Naive thymus-derived CD8-positive, alpha-beta T cell (primary cell): ENCODE measurements around the gene ZBTB9. TPM values are rescaled to one million over a fixed set of nuclear protein-coding genes. Genes with fewer than 3 reads are reported as not detected.

ENCODE experiments used
- microRNA-seq: library from miRNA; unstranded; fragments of <30 nt; microRNA quantifications from one replicate; pipeline ENCODE4 v1.2.0, GENCODE V29; 2022; ENCODE audit warnings: borderline microRNAs expressed
- polyA plus RNA-seq, 3 donors: library from polyadenylated mRNA; unstranded; fragments of 300-500 nt; fragmentation: Illumina TruSeq; gene quantifications; one replicate each; pipeline ENCODE4 v1.2.3, GENCODE V29; 2021
- total RNA-seq, 8 experiments: library from RNA in 2 of 8; stranded (reverse) in 2 of 8; gene quantifications; one replicate each; pipeline ENCODE4 v1.2.3 and lab custom pipeline; 2021 to 2026

The ZBTB9 gene
- total and polyA plus RNA-seq, 5 experiments from 2014 or later, result 3.7 to 11.9 (median 10.4) TPM

Small RNA genes within 50 kb of the gene (microRNA-seq; reads per million reads assigned to microRNA genes)
- gene MIR5004, result not detected

Other genes starting within 250 kb of the ZBTB9 start
- 10 to 100 TPM; 28.7 to 29.0 TPM for gene HSD17B8, start 249.9 kb upstream of the ZBTB9 start, total RNA-seq
- 10 to 100 TPM; 75.0 to 79.2 (median 75.9) TPM for gene HSD17B8, start 249.9 kb upstream of the ZBTB9 start, polyA plus RNA-seq
- gene RING1, start 246.1 kb upstream of the ZBTB9 start, total RNA-seq, result 10 to 100 TPM; 58.3 to 59.1 TPM
- gene RING1, start 246.1 kb upstream of the ZBTB9 start, polyA plus RNA-seq, result 10 to 100 TPM; 12.1 to 12.5 (median 12.4) TPM
- gene VPS52, start 182.7 kb upstream of the ZBTB9 start, total RNA-seq, result 100 to 1,000 TPM; 116 TPM
- gene VPS52, start 182.7 kb upstream of the ZBTB9 start, polyA plus RNA-seq, result 10 to 100 TPM in 2 of 3 donors, 1 to 10 TPM in 1; 9.3 to 19.3 (median 15.2) TPM
- 1,000 to 10,000 TPM; 4,620 to 4,686 TPM for gene RPS18, start 182.5 kb upstream of the ZBTB9 start, total RNA-seq
- over 10,000 TPM in 2 of 3 donors, 1,000 to 10,000 TPM in 1; 9,896 to 11,320 (median 11,293) TPM for gene RPS18, start 182.5 kb upstream of the ZBTB9 start, polyA plus RNA-seq
- 10 to 100 TPM; 37.8 to 41.9 TPM for gene B3GALT4, start 177.5 kb upstream of the ZBTB9 start, total RNA-seq
- gene B3GALT4, start 177.5 kb upstream of the ZBTB9 start, polyA plus RNA-seq, result 10 to 100 TPM; 14.5 to 20.4 (median 18.7) TPM
- gene WDR46, start 165.3 kb upstream of the ZBTB9 start, total RNA-seq, result 10 to 100 TPM; 53.3 to 59.0 TPM
- 10 to 100 TPM; 71.3 to 83.7 (median 74.1) TPM for gene WDR46, start 165.3 kb upstream of the ZBTB9 start, polyA plus RNA-seq
- 10 to 100 TPM; 30.4 to 36.6 TPM for gene PFDN6, start 165.0 kb upstream of the ZBTB9 start, total RNA-seq
- 10 to 100 TPM; 33.4 to 38.2 (median 35.5) TPM for gene PFDN6, start 165.0 kb upstream of the ZBTB9 start, polyA plus RNA-seq
- gene RGL2, start 155.6 kb upstream of the ZBTB9 start, total RNA-seq, result 10 to 100 TPM; 60.3 to 66.4 TPM
- 1 to 10 TPM; 5.3 to 9.9 (median 7.0) TPM for gene RGL2, start 155.6 kb upstream of the ZBTB9 start, polyA plus RNA-seq
- 100 to 1,000 TPM; 212 to 215 TPM for gene TAPBP, start 140.5 kb upstream of the ZBTB9 start, total RNA-seq
- gene TAPBP, start 140.5 kb upstream of the ZBTB9 start, polyA plus RNA-seq, result 100 to 1,000 TPM; 259 to 372 (median 327) TPM
- gene ZBTB22, start 136.8 kb upstream of the ZBTB9 start, total RNA-seq, result 10 to 100 TPM; 29.7 to 33.6 TPM
- 10 to 100 TPM; 10.4 to 13.4 (median 10.7) TPM for gene ZBTB22, start 136.8 kb upstream of the ZBTB9 start, polyA plus RNA-seq
- 10 to 100 TPM; 88.0 to 88.1 TPM for gene DAXX, start 131.6 kb upstream of the ZBTB9 start, total RNA-seq
- gene DAXX, start 131.6 kb upstream of the ZBTB9 start, polyA plus RNA-seq, result 100 to 1,000 TPM in 1 of 3 donors, 10 to 100 TPM in 2; 77.5 to 132 (median 86.5) TPM
- gene KIFC1, start 62.8 kb upstream of the ZBTB9 start, total RNA-seq, result 1 to 10 TPM in 1 of 2 experiments, under 1 TPM in 1; 0.60 to 1.2 TPM
- gene KIFC1, start 62.8 kb upstream of the ZBTB9 start, polyA plus RNA-seq, result under 1 TPM in 2 of 3 donors, not detected in 1; 0.26 to 0.46 TPM
- gene PHF1, start 43.6 kb upstream of the ZBTB9 start, total RNA-seq, result 100 to 1,000 TPM; 213 to 223 TPM
- gene PHF1, start 43.6 kb upstream of the ZBTB9 start, polyA plus RNA-seq, result 10 to 100 TPM; 44.3 to 71.4 (median 45.3) TPM
- gene CUTA, start 36.5 kb upstream of the ZBTB9 start, total RNA-seq, result 100 to 1,000 TPM; 198 to 201 TPM
- 100 to 1,000 TPM; 338 to 441 (median 385) TPM for gene CUTA, start 36.5 kb upstream of the ZBTB9 start, polyA plus RNA-seq
- gene SYNGAP1, start 34.5 kb upstream of the ZBTB9 start, total RNA-seq, result 10 to 100 TPM; 57.0 to 66.6 TPM
- 1 to 10 TPM in 2 of 3 donors, under 1 TPM in 1; 0.38 to 1.9 (median 1.4) TPM for gene SYNGAP1, start 34.5 kb upstream of the ZBTB9 start, polyA plus RNA-seq
- gene BAK1, start 125.7 kb downstream of the ZBTB9 start, total RNA-seq, result 10 to 100 TPM; 16.3 to 16.5 TPM
- gene BAK1, start 125.7 kb downstream of the ZBTB9 start, polyA plus RNA-seq, result 10 to 100 TPM; 11.8 to 20.9 (median 13.2) TPM
- 10 to 100 TPM; 44.3 to 46.2 TPM for gene ITPR3, start 166.7 kb downstream of the ZBTB9 start, total RNA-seq
- 1 to 10 TPM in 2 of 3 donors, under 1 TPM in 1; 0.98 to 4.9 (median 2.4) TPM for gene ITPR3, start 166.7 kb downstream of the ZBTB9 start, polyA plus RNA-seq